Measurements from ENCODE around the gene NCBP3. TPM values are rescaled to one million over a fixed set of nuclear protein-coding genes. Genes with fewer than 3 reads are reported as not detected.

The NCBP3 gene
- total and polyA plus RNA-seq, 2 donors (not counting 3 experiments of a cell fraction or from before 2014, with no cell fraction given), result 18.2 to 51.1 TPM

GRCh38 chr17:3817851-3818605 lies 28.0 kb downstream of the NCBP3 start:
- Histone ChIP-seq H2AFZ (ENCODE audit: low read depth, low read length) (no peak overlapping the region), H3K27ac (ENCODE audit: insufficient read depth, low read depth, low read length) (peak overlapping the region; percentile 31), H3K9me1 (replicated peaks; ENCODE audit: control insufficient read depth, extremely low read depth, insufficient read depth, low read length) (no peaks in the 10 kb centered on the region), H3K4me3 (replicated peaks in 1 of 3; ENCODE audit: insufficient read depth in 1 of 3, low read depth in 1 of 3, low read length in 3 of 3) (no peak overlapping the region), H3K27me3 (ENCODE audit: control insufficient read depth in 2 of 2, insufficient read depth in 2 of 2, low read length in 2 of 2) (no peaks in the 10 kb centered on the region), H3K4me2 (ENCODE audit: insufficient read depth, low read length) (no peak overlapping the region), H3K9ac (replicated peaks; ENCODE audit: extremely low read depth, insufficient read depth, low read length) (no peak overlapping the region), H3K79me2 (ENCODE audit: control insufficient read depth, insufficient read depth, low read length) (no peaks in the 10 kb centered on the region), H3K4me1 (ENCODE audit: control insufficient read depth, extremely low read depth, insufficient read depth, low read length) (peaks cover 10% of the 10 kb centered on the region), H3K9me3 (replicated peaks; ENCODE audit: control insufficient read depth, insufficient read depth, low read length) (no peaks in the 10 kb centered on the region), H4K20me1 (replicated peaks; ENCODE audit: control insufficient read depth, extremely low read depth, insufficient read depth, low read length) (no peaks in the 10 kb centered on the region), H3K36me3 (ENCODE audit: control insufficient read depth in 2 of 2, extremely low read depth in 1 of 2, insufficient read depth in 2 of 2, low read length in 2 of 2) (peaks cover 24 to 26% of the 10 kb centered on the region in 2 experiments)
- intact Hi-C loops (cut with micrococcal nuclease), result no loop called here
- dilution Hi-C loops (cut with MboI; ENCODE audit: extremely low pct_ligation_motif_present, low sequenced_read_pairs), result no loop called here
- FAIRE-seq (no peak), DNase-seq (ENCODE audit: low read depth, low spot score) (no peak)
- no peak for TF ChIP-seq GATA2 (IDR thresholded peaks at IDR 0.05; ENCODE audit: insufficient read depth, insufficient read length, low read depth, low read length)
- TF ChIP-seq MYC (IDR thresholded peaks at IDR 0.05; ENCODE audit: low read depth, low read length), result no peak
- TF ChIP-seq MAX (IDR thresholded peaks at IDR 0.05; ENCODE audit: insufficient read depth, insufficient read length), result no peak
- no peak for TF ChIP-seq POLR2AphosphoS5 (IDR thresholded peaks at IDR 0.05; ENCODE audit: insufficient read depth, low read depth, low read length)
- no TSS peak for BruUV-seq (replicated peaks)
- POLR2A ChIA-PET, result no interaction called here
- CTCF ChIA-PET, result interaction anchor here (1.0 to 1.3 kb wide), 2 partner anchors 26 to 80 kb away, joined by 3 to 19 read pairs; no protein-coding TSS in a partner anchor

GRCh38 chr17:3815925-3816324 lies 30.1 kb downstream of the NCBP3 start:
- POLR2A ChIA-PET, result no interaction called here
- no peak overlapping the region for H3K4me3 ChIP-seq (replicated peaks in 1 of 3; ENCODE audit: insufficient read depth in 1 of 3, low read depth in 1 of 3, low read length in 3 of 3)
- FAIRE-seq, result no peak
- peaks cover 10% of the 10 kb centered on the region for H3K4me1 ChIP-seq (ENCODE audit: control insufficient read depth, extremely low read depth, insufficient read depth, low read length)
- no peaks in the 10 kb centered on the region for H4K20me1 ChIP-seq (replicated peaks; ENCODE audit: control insufficient read depth, extremely low read depth, insufficient read depth, low read length)
- TF ChIP-seq GATA2 (IDR thresholded peaks at IDR 0.05; ENCODE audit: insufficient read depth, insufficient read length, low read depth, low read length) (no peak), EZH2 (IDR thresholded peaks at IDR 0.05; ENCODE audit: borderline replicate concordance, low read depth, low read length, severe bottlenecking) (no peak), FOS (IDR thresholded peaks at IDR 0.05; ENCODE audit: borderline replicate concordance, insufficient read depth, low read length) (no peak), POLR2AphosphoS5 (IDR thresholded peaks at IDR 0.05; ENCODE audit: insufficient read depth, low read depth, low read length) (no peak), CTCF (IDR thresholded peaks at IDR 0.05; ENCODE audit: extremely low read depth in 1 of 2, insufficient read depth in 1 of 2, low read depth in 1 of 2, low read length in 2 of 2) (no peak), JUN (IDR thresholded peaks at IDR 0.05; ENCODE audit: borderline replicate concordance, insufficient read depth, insufficient read length, low read depth) (no peak), POLR2A (IDR thresholded peaks at IDR 0.05; ENCODE audit: low read depth, low read length) (no peak), MYC (IDR thresholded peaks at IDR 0.05; ENCODE audit: low read depth, low read length) (no peak), MAX (IDR thresholded peaks at IDR 0.05; ENCODE audit: insufficient read depth, insufficient read length) (no peak)
- no peak overlapping the region for H3K27ac ChIP-seq (ENCODE audit: insufficient read depth, low read depth, low read length)
- H3K4me2 ChIP-seq (ENCODE audit: insufficient read depth, low read length), result no peak overlapping the region
- no peaks in the 10 kb centered on the region for H3K27me3 ChIP-seq (ENCODE audit: control insufficient read depth in 2 of 2, insufficient read depth in 2 of 2, low read length in 2 of 2)
- dilution Hi-C loops (cut with MboI; ENCODE audit: extremely low pct_ligation_motif_present, low sequenced_read_pairs), result no loop called here
- H3K9me3 ChIP-seq (replicated peaks; ENCODE audit: control insufficient read depth, insufficient read depth, low read length), result no peaks in the 10 kb centered on the region
- no TSS peak for BruUV-seq (replicated peaks)
- DNase-seq (ENCODE audit: low read depth, low spot score), result no peak
- H2AFZ ChIP-seq (ENCODE audit: low read depth, low read length), result no peak overlapping the region
- CTCF ChIA-PET, result interaction anchor here (2.3 kb wide), 1 partner anchor 78 kb away, joined by 13 read pairs; no protein-coding TSS in a partner anchor
- intact Hi-C loops (cut with micrococcal nuclease), result no loop called here
- H3K79me2 ChIP-seq (ENCODE audit: control insufficient read depth, insufficient read depth, low read length), result no peaks in the 10 kb centered on the region
- H3K36me3 ChIP-seq (ENCODE audit: control insufficient read depth in 2 of 2, extremely low read depth in 1 of 2, insufficient read depth in 2 of 2, low read length in 2 of 2), result peaks cover 21 to 23% of the 10 kb centered on the region in 2 experiments
- no peak overlapping the region for H3K9ac ChIP-seq (replicated peaks; ENCODE audit: extremely low read depth, insufficient read depth, low read length)
- H3K9me1 ChIP-seq (replicated peaks; ENCODE audit: control insufficient read depth, extremely low read depth, insufficient read depth, low read length), result no peaks in the 10 kb centered on the region

Measured in endothelial cell of umbilical vein (primary cell).